ENCODE results near the gene PPARA.
A peak's percentile ranks its signal among the peaks of the same experiment; 100 is the strongest.

Gene PPARA

GRCh38 chr22:46220921-46221320 is 70.6 kb downstream of the PPARA start:
- no peak for DNase-seq

- DNase-seq = no peak
Observed at GRCh38 chr22:46224044-46224897, 73.9 kb downstream of the PPARA start.

- no peak for DNase-seq
Observed at GRCh38 chr22:46224898-46225290, 74.6 kb downstream of the PPARA start.

- no peak for DNase-seq
Observed at GRCh38 chr22:46225631-46226030, 75.3 kb downstream of the PPARA start.

GRCh38 chr22:46226577-46226976 is 76.3 kb downstream of the PPARA start:
- DNase-seq = no peak

- DNase-seq = no peak
Observed at GRCh38 chr22:46229701-46230100, 79.4 kb downstream of the PPARA start.

GRCh38 chr22:46230262-46230901 is 80.1 kb downstream of the PPARA start:
- no peak for DNase-seq

- DNase-seq = peak; percentile 17
Observed at GRCh38 chr22:46233231-46233630, 82.9 kb downstream of the PPARA start.

GRCh38 chr22:46234969-46235368 is 84.6 kb downstream of the PPARA start:
- no peak for DNase-seq

- no peak for DNase-seq
Observed at GRCh38 chr22:46237453-46238124, 87.3 kb downstream of the PPARA start.

GRCh38 chr22:46238541-46238940 is 88.2 kb downstream of the PPARA start:
- peak in 1 of 2 donors; percentile 44 for DNase-seq

GRCh38 chr22:46239261-46240048 is 89.1 kb downstream of the PPARA start:
- no peak for DNase-seq

GRCh38 chr22:46240073-46240472 is 89.7 kb downstream of the PPARA start:
- DNase-seq = no peak

- DNase-seq = no peak
Observed at GRCh38 chr22:46240506-46240905, 90.2 kb downstream of the PPARA start.

GRCh38 chr22:46240907-46241306 is 90.6 kb downstream of the PPARA start:
- DNase-seq = no peak

- no peak for DNase-seq
Observed at GRCh38 chr22:46241396-46242007, 91.2 kb downstream of the PPARA start.

GRCh38 chr22:46242076-46242475 is 91.8 kb downstream of the PPARA start:
- DNase-seq = no peak

- no peak for DNase-seq
Observed at GRCh38 chr22:46244771-46245170, 94.4 kb downstream of the PPARA start.

GRCh38 chr22:46245511-46245910 is 95.2 kb downstream of the PPARA start:
- peak in 1 of 2 donors; percentile 31 for DNase-seq

- DNase-seq = no peak
Observed at GRCh38 chr22:46246178-46246577, 95.9 kb downstream of the PPARA start.

GRCh38 chr22:46247443-46247975 is 97.2 kb downstream of the PPARA start:
- no peak for DNase-seq
